Trophoblast cell (in vitro differentiated cells and primary cell): ENCODE results near the gene RNF144B.
"Not testable (repeated sequence)": the region's sequence is repeated elsewhere in the genome, so short reads cannot be mapped to it uniquely, and the experiment has no call there.

Experiments
- DNase-seq, 2 donors: peaks; one replicate each; pipeline ENCODE4 v3.0.0-alpha.2; 2016
- H2AFZ ChIP-seq: 2 replicates; pipeline ENCODE4 v1.6.1; 2013; ENCODE audit warnings: low read length, moderate library complexity, mild to moderate bottlenecking; ENCODE audit not compliant: insufficient read depth, poor library complexity
- H2AK5ac ChIP-seq: 2 replicates; pipeline ENCODE4 v1.6.1; 2013; ENCODE audit warnings: mild to moderate bottlenecking, low read length
- H2BK120ac ChIP-seq: 2 replicates; pipeline ENCODE4 v1.6.1; 2013; ENCODE audit warnings: low read length, mild to moderate bottlenecking, moderate library complexity; ENCODE audit not compliant: insufficient read depth, poor library complexity
- H2BK12ac ChIP-seq: 2 replicates; pipeline ENCODE4 v1.6.1; 2013; ENCODE audit warnings: mild to moderate bottlenecking, low read length, moderate library complexity
- H2BK5ac ChIP-seq: 2 replicates; pipeline ENCODE4 v1.6.1; 2013; ENCODE audit warnings: low read length, low read depth, moderate library complexity, mild to moderate bottlenecking; ENCODE audit not compliant: poor library complexity
- H3K14ac ChIP-seq: 2 replicates; pipeline ENCODE4 v1.6.1; 2013; ENCODE audit warnings: mild to moderate bottlenecking, low read length
- H3K18ac ChIP-seq: 2 replicates; pipeline ENCODE4 v1.6.1; 2013; ENCODE audit warnings: mild to moderate bottlenecking, low read length
- H3K23ac ChIP-seq: 2 replicates; pipeline ENCODE4 v1.6.1; 2013; ENCODE audit warnings: low read length
- H3K27ac ChIP-seq: 2 replicates; pipeline ENCODE4 v1.5.1; 2013; ENCODE audit warnings: low read depth, mild to moderate bottlenecking, inconsistent platforms, low read length, moderate library complexity
- H3K27me3 ChIP-seq: 2 replicates; pipeline ENCODE4 v1.6.1; 2013; ENCODE audit warnings: inconsistent platforms, mild to moderate bottlenecking, low read length, moderate library complexity; ENCODE audit not compliant: insufficient read depth
- H3K36me3 ChIP-seq, 2 experiments: 1 replicate in 1 of 2; 2 replicates in 1 of 2; pipeline ENCODE4 v1.6.1; 2013; ENCODE audit warnings: low read length in 2 of 2, mild to moderate bottlenecking in 2 of 2, moderate library complexity in 1 of 2; ENCODE audit not compliant: insufficient read depth in 2 of 2, control insufficient read depth in 1 of 2
- H3K4ac ChIP-seq: 2 replicates; pipeline ENCODE4 v1.6.1; 2013; ENCODE audit warnings: low read depth, mild to moderate bottlenecking, low read length, moderate library complexity
- H3K4me1 ChIP-seq, 2 experiments: 1 replicate in 1 of 2; 2 replicates in 1 of 2; pipeline ENCODE4 v1.6.1; 2013; ENCODE audit warnings: low read length in 2 of 2, mild to moderate bottlenecking in 2 of 2, moderate library complexity in 1 of 2; ENCODE audit not compliant: insufficient read depth in 2 of 2, control insufficient read depth in 1 of 2
- H3K4me2 ChIP-seq: 2 replicates; pipeline ENCODE4 v1.6.1; 2013; ENCODE audit warnings: inconsistent platforms, mild to moderate bottlenecking, low read length, moderate library complexity
- H3K4me3 ChIP-seq: 2 replicates; pipeline ENCODE4 v1.5.1; 2013; ENCODE audit warnings: mild to moderate bottlenecking, low read depth, low read length, inconsistent platforms
- H3K79me1 ChIP-seq: one replicate; pipeline ENCODE4 v1.6.1; 2013; ENCODE audit warnings: low read length
- H3K79me2 ChIP-seq: 2 replicates; pipeline ENCODE4 v1.6.1; 2013; ENCODE audit warnings: low read length, mild to moderate bottlenecking; ENCODE audit not compliant: control insufficient read depth, insufficient read depth, poor library complexity
- H3K9ac ChIP-seq: 2 replicates; pipeline ENCODE4 v1.6.1; 2013; ENCODE audit warnings: mild to moderate bottlenecking, low read length
- H3K9me3 ChIP-seq: 2 replicates; pipeline ENCODE4 v1.6.1; 2013; ENCODE audit warnings: low read depth, mild to moderate bottlenecking, control low read depth, inconsistent platforms, low read length; ENCODE audit not compliant: insufficient read depth
- H4K12ac ChIP-seq: 2 replicates; pipeline ENCODE4 v1.6.1; 2013; ENCODE audit warnings: low read depth, mild to moderate bottlenecking, low read length, moderate library complexity
- H4K8ac ChIP-seq: 2 replicates; pipeline ENCODE4 v1.6.1; 2013; ENCODE audit warnings: low read depth, mild to moderate bottlenecking, low read length, moderate library complexity
- H4K91ac ChIP-seq: one replicate; pipeline ENCODE4 v1.6.1; 2013; ENCODE audit warnings: low read depth, mild to moderate bottlenecking, low read length, moderate library complexity
- WGBS: extraction: QIAGEN DNeasy Blood & Tissue Kit; methylation state at CpG from one replicate; pipeline ENCODE4 v1.1.7; 2013; ENCODE audit warnings: missing lambda C conversion rate; ENCODE audit not compliant: insufficient read length, insufficient coverage; ENCODE audit errors: extremely low coverage; 5-methylcytosine and 5-hydroxymethylcytosine counted together

RNF144B gene

GRCh38 chr6:18404965-18405364 lies 17.8 kb downstream of the RNF144B start:
- H4K8ac ChIP-seq, H3K4me2 ChIP-seq, H3K4ac ChIP-seq, H2BK12ac ChIP-seq, H4K91ac ChIP-seq, H2AK5ac ChIP-seq, H2BK120ac ChIP-seq, H3K4me3 ChIP-seq, H4K12ac ChIP-seq, H3K14ac ChIP-seq, H3K79me1 ChIP-seq, H2BK5ac ChIP-seq, H3K23ac ChIP-seq, H3K18ac ChIP-seq, H3K4me1 ChIP-seq, H3K27me3 ChIP-seq, H3K27ac ChIP-seq, H3K36me3 ChIP-seq, H3K9ac ChIP-seq, H3K9me3 ChIP-seq, DNase-seq, H3K79me2 ChIP-seq, H2AFZ ChIP-seq: not testable (repeated sequence)
- WGBS = no CpG with 5 or more reads among the region's 6 CpGs

- Histone ChIP-seq H3K4me2 (no peak overlapping the region), H3K23ac (no peak overlapping the region), H2BK5ac (no peak overlapping the region), H3K79me2 (no peaks in the 10 kb centered on the region), H2AK5ac (no peak overlapping the region), H2BK12ac (no peak overlapping the region), H4K91ac (no peak overlapping the region), H3K27me3 (no peaks in the 10 kb centered on the region), H3K4ac (no peak overlapping the region), H3K79me1 (no peaks in the 10 kb centered on the region), H3K14ac (no peak overlapping the region), H4K12ac (no peak overlapping the region), H3K4me3 (no peak overlapping the region), H2AFZ (no peak overlapping the region), H3K36me3 (no peaks in the 10 kb centered on the region), H3K9ac (no peak overlapping the region), H3K9me3 (no peaks in the 10 kb centered on the region), H3K27ac (no peak overlapping the region), H3K18ac (no peak overlapping the region), H4K8ac (no peak overlapping the region), H3K4me1 (no peaks in the 10 kb centered on the region), H2BK120ac (no peak overlapping the region)
- WGBS = no CpG with 5 or more reads among the region's 4 CpGs
- DNase-seq = no peak
Observed at GRCh38 chr6:18405477-18406293, 18.5 kb downstream of the RNF144B start.

GRCh38 chr6:18406955-18407749 lies 20.0 kb downstream of the RNF144B start:
- Histone ChIP-seq H3K9ac (no peak overlapping the region), H2AFZ (no peak overlapping the region), H3K4me1 (no peaks in the 10 kb centered on the region), H3K18ac (no peak overlapping the region), H3K79me1 (no peaks in the 10 kb centered on the region), H2BK5ac (no peak overlapping the region), H3K36me3 (no peaks in the 10 kb centered on the region), H2AK5ac (no peak overlapping the region), H2BK12ac (no peak overlapping the region), H3K79me2 (no peaks in the 10 kb centered on the region), H3K4ac (no peak overlapping the region), H3K27me3 (no peaks in the 10 kb centered on the region), H3K9me3 (no peaks in the 10 kb centered on the region), H3K4me2 (no peak overlapping the region), H3K23ac (no peak overlapping the region), H4K8ac (no peak overlapping the region), H3K4me3 (no peak overlapping the region), H3K27ac (no peak overlapping the region), H4K12ac (no peak overlapping the region), H3K14ac (no peak overlapping the region), H2BK120ac (no peak overlapping the region), H4K91ac (no peak overlapping the region)
- WGBS = no CpG with 5 or more reads among the region's 4 CpGs
- DNase-seq = no peak

GRCh38 chr6:18409602-18410001 lies 22.5 kb downstream of the RNF144B start:
- H4K91ac ChIP-seq, H2BK120ac ChIP-seq, H3K14ac ChIP-seq, H2AFZ ChIP-seq, H2BK5ac ChIP-seq, H3K9me3 ChIP-seq, H4K12ac ChIP-seq, H3K79me1 ChIP-seq, H4K8ac ChIP-seq, H3K4me2 ChIP-seq, H3K27ac ChIP-seq, DNase-seq, H3K18ac ChIP-seq, H3K9ac ChIP-seq, H3K27me3 ChIP-seq, H3K36me3 ChIP-seq, H3K23ac ChIP-seq, H3K79me2 ChIP-seq, H2AK5ac ChIP-seq, H3K4ac ChIP-seq, H3K4me1 ChIP-seq, H2BK12ac ChIP-seq, H3K4me3 ChIP-seq: not testable (repeated sequence)
- WGBS = 100% methylated on average over 1 of the region's 11 CpGs
